Astrocyte of the cerebellum (primary cell): ENCODE measurements around the gene SLC35F3.

Experiments
- DNase-seq: peaks from one replicate; pipeline ENCODE4 v3.0.0-alpha.2; 2011; ENCODE audit warnings: low read depth
- H3K4me3 ChIP-seq: 2 replicates; pipeline ENCODE4 v1.5.1; 2011; ENCODE audit warnings: mild to moderate bottlenecking, low read depth, low read length, moderate library complexity
- in situ Hi-C: cut with HindIII; loops from 2 replicates; pipeline ENCODE4 v1.10.0; 2017; ENCODE audit warnings: low sequenced_read_pairs
- TF ChIP-seq, protein P1 (sequence below): IDR thresholded peaks from 2 replicates; pipeline ENCODE4 v1.5.1; 2012; ENCODE audit warnings: low read length, low read depth, moderate library complexity, mild to moderate bottlenecking; ENCODE audit errors: missing control alignments

Gene SLC35F3

DNA sequence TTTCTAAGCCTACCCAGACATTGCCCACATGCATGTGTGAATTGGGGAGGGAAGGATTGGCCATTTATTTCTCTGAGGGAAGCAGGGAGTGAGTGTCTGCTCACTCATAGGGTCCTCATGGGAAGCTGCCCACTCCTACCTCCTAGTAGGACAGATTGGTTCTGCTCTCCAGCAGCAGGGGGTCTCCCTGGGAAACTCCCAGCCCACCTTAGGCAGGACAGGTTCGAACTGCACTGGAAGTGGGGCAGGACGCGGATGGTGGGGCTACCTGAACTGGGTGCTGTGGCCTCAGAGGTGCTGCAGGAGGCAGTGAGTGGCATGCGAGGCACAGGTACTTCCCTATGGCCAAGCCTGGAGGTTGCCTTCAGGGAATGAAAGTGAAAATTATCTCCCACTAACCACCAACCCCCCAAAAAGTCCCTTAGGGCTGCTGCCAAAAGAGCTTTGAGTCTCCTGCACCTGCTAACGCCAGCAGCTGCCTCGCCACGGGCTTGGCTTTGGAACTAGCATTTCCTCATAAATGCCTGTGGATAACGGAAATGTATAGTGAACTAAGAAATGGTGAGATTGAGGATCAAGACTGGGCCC is 311.7 kb downstream of the SLC35F3 start:
- H3K4me3 ChIP-seq = no peak overlapping the region
- TF ChIP-seq, protein P1, sequence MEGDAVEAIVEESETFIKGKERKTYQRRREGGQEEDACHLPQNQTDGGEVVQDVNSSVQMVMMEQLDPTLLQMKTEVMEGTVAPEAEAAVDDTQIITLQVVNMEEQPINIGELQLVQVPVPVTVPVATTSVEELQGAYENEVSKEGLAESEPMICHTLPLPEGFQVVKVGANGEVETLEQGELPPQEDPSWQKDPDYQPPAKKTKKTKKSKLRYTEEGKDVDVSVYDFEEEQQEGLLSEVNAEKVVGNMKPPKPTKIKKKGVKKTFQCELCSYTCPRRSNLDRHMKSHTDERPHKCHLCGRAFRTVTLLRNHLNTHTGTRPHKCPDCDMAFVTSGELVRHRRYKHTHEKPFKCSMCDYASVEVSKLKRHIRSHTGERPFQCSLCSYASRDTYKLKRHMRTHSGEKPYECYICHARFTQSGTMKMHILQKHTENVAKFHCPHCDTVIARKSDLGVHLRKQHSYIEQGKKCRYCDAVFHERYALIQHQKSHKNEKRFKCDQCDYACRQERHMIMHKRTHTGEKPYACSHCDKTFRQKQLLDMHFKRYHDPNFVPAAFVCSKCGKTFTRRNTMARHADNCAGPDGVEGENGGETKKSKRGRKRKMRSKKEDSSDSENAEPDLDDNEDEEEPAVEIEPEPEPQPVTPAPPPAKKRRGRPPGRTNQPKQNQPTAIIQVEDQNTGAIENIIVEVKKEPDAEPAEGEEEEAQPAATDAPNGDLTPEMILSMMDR = no peak
- DNase-seq = no peak
- in situ Hi-C loops = no loop called here

DNA sequence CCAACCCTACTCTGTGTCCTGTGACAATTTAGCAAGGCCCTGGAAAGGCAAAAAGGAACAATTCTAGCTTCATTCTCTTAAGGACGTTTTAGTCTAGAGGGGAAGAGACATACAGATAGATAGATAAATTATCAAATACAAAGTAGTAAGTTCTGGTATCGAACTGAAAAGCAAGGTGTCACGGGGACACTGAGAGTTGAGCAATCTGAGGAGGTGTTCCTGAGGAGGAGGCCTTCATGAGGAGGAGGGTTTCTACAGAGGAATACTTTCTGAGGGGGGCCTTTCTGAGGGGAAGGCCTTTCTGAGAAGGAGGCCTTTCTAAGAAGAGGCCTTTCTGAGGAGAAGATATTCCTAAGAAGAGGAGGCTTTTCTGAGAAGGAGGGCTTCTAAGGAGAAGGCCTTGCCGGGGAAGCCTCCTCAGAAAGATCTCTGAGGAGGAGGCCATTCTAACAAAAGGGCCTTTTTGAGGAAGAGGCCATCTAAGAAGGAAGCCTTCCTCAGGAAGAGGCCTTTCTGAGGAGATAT is 312.9 kb downstream of the SLC35F3 start:
- no peak overlapping the region for H3K4me3 ChIP-seq
- in situ Hi-C loops = no loop called here
- TF ChIP-seq, protein P1 = no peak
- DNase-seq = no peak

DNA sequence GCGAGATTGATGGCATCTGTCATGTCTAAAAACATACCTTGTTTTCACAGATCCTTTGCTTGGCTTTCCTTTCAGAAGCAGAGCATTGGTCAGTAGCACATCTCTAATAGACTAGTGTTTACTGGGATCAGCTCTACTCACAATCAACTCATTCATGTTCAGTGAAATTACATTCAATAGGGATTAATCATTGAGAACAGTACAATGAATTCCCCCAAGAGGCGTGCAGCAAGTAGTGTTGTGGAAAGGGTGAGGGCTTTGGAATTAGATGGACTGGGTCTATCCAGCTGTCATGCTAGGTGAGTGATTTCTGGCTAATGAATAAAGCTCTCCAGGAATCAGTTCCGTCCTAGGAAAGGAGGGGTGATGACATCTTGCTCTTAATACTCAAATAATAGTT is 313.6 kb downstream of the SLC35F3 start:
- TF ChIP-seq, protein P1 = no peak
- DNase-seq = no peak
- H3K4me3 ChIP-seq = no peak overlapping the region
- in situ Hi-C loops = no loop called here

DNA sequence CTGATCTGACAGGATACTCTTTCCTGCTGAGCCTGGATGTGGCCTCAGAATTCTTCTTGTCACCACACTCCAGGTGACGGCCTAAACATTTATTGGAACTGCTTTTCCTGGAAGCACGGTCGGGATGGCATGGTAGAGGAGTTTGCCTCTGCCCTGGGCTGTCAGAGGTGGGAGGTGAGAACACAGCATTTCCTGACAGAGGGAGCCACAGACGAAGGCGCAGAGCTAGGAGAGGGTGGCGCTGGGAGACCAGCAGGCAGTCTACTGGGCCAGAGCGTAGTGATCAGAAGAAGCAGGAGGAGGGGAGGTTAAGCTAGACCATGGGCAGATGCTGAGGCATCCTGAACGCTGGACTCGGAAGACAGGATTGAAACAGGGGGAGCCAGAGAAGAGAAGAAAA is 315.2 kb downstream of the SLC35F3 start:
- TF ChIP-seq, protein P1 = no peak
- in situ Hi-C loops = no loop called here
- no peak overlapping the region for H3K4me3 ChIP-seq
- no peak for DNase-seq

DNA sequence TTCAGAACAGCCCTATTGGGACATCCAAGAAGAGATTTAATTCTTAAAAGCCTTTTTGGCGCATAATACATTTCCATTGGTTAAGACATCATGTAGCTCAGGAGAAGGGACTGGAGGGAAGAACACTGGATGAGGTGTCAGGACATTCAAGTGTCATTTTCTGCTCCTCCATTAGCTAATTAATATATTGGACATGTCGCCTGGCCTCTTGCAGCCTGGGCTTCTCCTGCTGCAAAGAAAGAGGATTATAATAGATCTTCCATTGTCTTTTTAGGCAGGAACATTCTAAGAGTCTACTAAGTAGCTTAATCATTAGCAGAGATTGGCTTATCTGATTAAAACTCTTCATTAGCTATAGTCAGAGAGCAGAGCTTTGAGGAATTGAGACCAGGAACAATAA is 317.1 kb downstream of the SLC35F3 start:
- in situ Hi-C loops = no loop called here
- no peak for DNase-seq
- no peak overlapping the region for H3K4me3 ChIP-seq
- TF ChIP-seq, protein P1 = no peak

DNA sequence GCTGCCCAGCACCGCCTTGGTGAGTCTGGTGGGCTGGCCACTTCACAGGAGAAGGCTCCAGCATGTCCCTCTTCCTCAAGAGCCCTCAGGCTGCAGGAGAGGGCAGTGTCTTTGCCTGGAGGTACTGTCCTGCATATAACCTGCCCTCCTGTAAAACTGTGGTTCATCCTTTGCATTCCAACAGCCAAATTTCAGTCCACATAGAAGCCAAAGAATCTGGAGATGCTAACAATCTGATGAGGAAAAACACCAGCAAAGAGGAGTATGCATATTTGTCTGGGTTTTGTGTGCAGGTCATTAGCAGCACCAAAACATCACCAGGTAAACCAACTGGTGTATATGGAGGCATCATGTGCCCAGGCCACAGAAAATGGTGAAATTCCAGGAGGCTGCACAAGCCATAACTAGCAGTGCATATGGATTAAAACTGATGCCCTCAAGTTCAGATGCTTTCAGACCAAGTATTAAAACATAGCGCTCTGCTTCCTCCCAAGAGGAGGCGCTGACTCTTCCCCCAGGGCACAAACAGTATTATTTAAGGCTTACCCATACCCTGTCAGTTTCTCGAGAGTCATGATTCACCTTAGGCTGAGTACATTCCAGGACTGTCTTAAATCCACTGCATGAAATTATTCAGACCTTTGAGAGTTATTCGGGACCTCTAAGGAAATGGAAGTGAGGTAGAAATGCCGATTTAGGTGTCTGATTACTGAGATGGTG is 318.2 kb downstream of the SLC35F3 start:
- TF ChIP-seq, protein P1 = no peak
- H3K4me3 ChIP-seq = no peak overlapping the region
- in situ Hi-C loops = no loop called here
- DNase-seq = no peak
